Type B pancreatic cell (in vitro differentiated cells): ENCODE results near the gene TMEM150B. TPM values are rescaled to one million over a fixed set of nuclear protein-coding genes. Genes with fewer than 3 reads are reported as not detected.

Experiments
- DNase-seq: peaks from one replicate; pipeline ENCODE4 v3.0.0; 2021; ENCODE audit warnings: mixed read lengths; ENCODE audit not compliant: unreplicated experiment; ENCODE audit errors: extremely low spot score
- H3K27ac Mint-ChIP-seq: 2 replicates; pipeline ENCODE4 v1.8.0; 2021; ENCODE audit warnings: mild to moderate bottlenecking, mixed read lengths
- H3K27me3 Mint-ChIP-seq: 2 replicates; pipeline ENCODE4 v1.8.0; 2021; ENCODE audit warnings: mixed read lengths
- H3K36me3 Mint-ChIP-seq: 2 replicates; pipeline ENCODE4 v1.8.0; 2021; ENCODE audit warnings: mixed read lengths
- H3K4me1 Mint-ChIP-seq: one replicate; pipeline ENCODE4 v1.8.0; 2021; ENCODE audit warnings: mixed read lengths; ENCODE audit not compliant: unreplicated experiment
- H3K4me3 Mint-ChIP-seq: 2 replicates; pipeline ENCODE4 v1.8.0; 2021; ENCODE audit warnings: mild to moderate bottlenecking, mixed read lengths
- H3K9me3 Mint-ChIP-seq: 2 replicates; pipeline ENCODE4 v1.8.0; 2021; ENCODE audit warnings: mixed read lengths
- CTCF ChIP-seq: fragments of 200-600 bp; sonication (generic); conservative IDR thresholded peaks from 2 replicates; pipeline ENCODE4 v1.5.0; 2021; ENCODE audit warnings: antibody characterized with exemption, mild to moderate bottlenecking
- total RNA-seq: library from RNA; stranded (reverse); gene quantifications from 2 replicates; pipeline ENCODE4 v1.2.1, GENCODE V29; 2021; ENCODE audit warnings: low replicate concordance

TMEM150B gene
- total RNA-seq, 1 donor from 2014 or later = 1.2 TPM

GRCh38 chr19:55321466-55322137 is 3.5 kb downstream of the TMEM150B start:
- peaks cover 14% of the 10 kb centered on the region for H3K27me3 Mint-ChIP-seq
- no peak for TF ChIP-seq CTCF
- H3K4me1 Mint-ChIP-seq = no peaks in the 10 kb centered on the region
- peak overlapping the region; percentile 55 for H3K27ac Mint-ChIP-seq
- H3K9me3 Mint-ChIP-seq = no peaks in the 10 kb centered on the region
- no peak overlapping the region for H3K4me3 Mint-ChIP-seq
- no peak for DNase-seq
- no peaks in the 10 kb centered on the region for H3K36me3 Mint-ChIP-seq

GRCh38 chr19:55320844-55321419 is 4.2 kb downstream of the TMEM150B start:
- no peaks in the 10 kb centered on the region for H3K36me3 Mint-ChIP-seq
- H3K27me3 Mint-ChIP-seq = peaks cover 14% of the 10 kb centered on the region
- H3K4me3 Mint-ChIP-seq = no peak overlapping the region
- no peaks in the 10 kb centered on the region for H3K9me3 Mint-ChIP-seq
- no peak overlapping the region for H3K27ac Mint-ChIP-seq
- no peaks in the 10 kb centered on the region for H3K4me1 Mint-ChIP-seq
- no peak for TF ChIP-seq CTCF
- DNase-seq = no peak

- Mint-ChIP-seq H3K4me3 (peak overlapping the region; percentile 60), H3K27ac (no peak overlapping the region), H3K9me3 (no peaks in the 10 kb centered on the region), H3K27me3 (peaks cover 14% of the 10 kb centered on the region), H3K36me3 (no peaks in the 10 kb centered on the region), H3K4me1 (no peaks in the 10 kb centered on the region)
- TF ChIP-seq CTCF = no peak
- no peak for DNase-seq
Observed at GRCh38 chr19:55319785-55320184, 5.4 kb downstream of the TMEM150B start.

GRCh38 chr19:55316646-55317045 is 8.5 kb downstream of the TMEM150B start:
- Mint-ChIP-seq H3K9me3 (no peaks in the 10 kb centered on the region), H3K27ac (no peak overlapping the region), H3K4me1 (peaks cover 7% of the 10 kb centered on the region), H3K27me3 (peaks cover 6% of the 10 kb centered on the region), H3K36me3 (peaks cover 3% of the 10 kb centered on the region), H3K4me3 (no peak overlapping the region)
- no peak for TF ChIP-seq CTCF
- DNase-seq = no peak

- H3K4me3 Mint-ChIP-seq = no peak overlapping the region
- no peak for DNase-seq
- peaks cover 7% of the 10 kb centered on the region for H3K4me1 Mint-ChIP-seq
- no peak overlapping the region for H3K27ac Mint-ChIP-seq
- H3K36me3 Mint-ChIP-seq = peaks cover 3% of the 10 kb centered on the region
- H3K27me3 Mint-ChIP-seq = peaks cover 6% of the 10 kb centered on the region
- TF ChIP-seq CTCF = no peak
- H3K9me3 Mint-ChIP-seq = no peaks in the 10 kb centered on the region
Observed at GRCh38 chr19:55315956-55316525, 9.1 kb downstream of the TMEM150B start.
